HepG2 (cell line): ENCODE data around the gene ZNF595. TPM values are rescaled to one million over a fixed set of nuclear protein-coding genes. Genes with fewer than 3 reads are reported as not detected.
A peak's percentile ranks its signal among the peaks of the same experiment; 100 is the strongest.
"Not testable (repeated sequence)": the region's sequence is repeated elsewhere in the genome, so short reads cannot be mapped to it uniquely, and the experiment has no call there.

Experiments used
- ATAC-seq: fragments of 200-7000 bp; cut with Tn5 transposase; 3 replicates; pipeline ENCODE4 v1.9.1; 2020; ENCODE audit warnings: mild to moderate bottlenecking, moderate library complexity
- BruUV-seq: library from RNA; stranded (reverse); fragments of 400-500 nt; replicated peaks from 2 replicates; lab custom pipeline; 2021; lab: Mats Ljungman, UMichigan
- CTCF ChIA-PET: fragments of 300-600 bp; formaldehyde crosslinking; extraction: SDS; loops from one replicate; lab custom pipeline; 2021; ENCODE audit warnings: low total read pairs, inconsistent platforms, low intra/inter-chr PET ratio; lab: Yijun Ruan, JAX
- POLR2A ChIA-PET: fragments of 350-600 bp; sonication (Branson Sonifier 250); formaldehyde crosslinking; loops from one replicate; lab custom pipeline; 2020; ENCODE audit warnings: antibody characterized with exemption, inconsistent platforms; lab: Yijun Ruan, JAX
- DNase-seq: peaks from one replicate; pipeline ENCODE4 v3.0.0-alpha.2; 2015; ENCODE audit warnings: low spot score
- FAIRE-seq: peaks from 3 replicates; lab custom pipeline; 2011; peaks lifted over from hg19 to GRCh38; lab: Jason Lieb, UNC
- H2AFZ ChIP-seq: one replicate; pipeline ENCODE4 v1.6.1; 2011; ENCODE audit warnings: low read length, inconsistent platforms
- H3K27ac ChIP-seq: fragments of 300-600 bp; 3 replicates; pipeline ENCODE4 v1.8.0; 2011; ENCODE audit warnings: mixed run types, mild to moderate bottlenecking, mixed read lengths, low read length, inconsistent platforms; ENCODE audit not compliant: insufficient read depth; ENCODE audit errors: extremely low read length
- H3K27me3 ChIP-seq, 2 experiments: fragments of 200-600 bp in 1 of 2; 2 replicates in 1 of 2; 3 replicates in 1 of 2; pipeline versions ENCODE4 v1.6.0 to v1.8.0; 2011; ENCODE audit warnings: low read length in 2 of 2, mild to moderate bottlenecking in 2 of 2, moderate library complexity in 2 of 2, inconsistent platforms in 1 of 2; ENCODE audit not compliant: insufficient read depth in 2 of 2, control insufficient read depth in 1 of 2
- H3K36me3 ChIP-seq, 2 experiments: fragments of 200-600 bp in 1 of 2; replicated peaks in 1 of 2; 2 replicates in 1 of 2; 3 replicates in 1 of 2; pipeline versions ENCODE4 v1.5.1 to v1.8.0; 2011; ENCODE audit warnings: low read length in 2 of 2, inconsistent platforms in 1 of 2; ENCODE audit not compliant: insufficient read depth in 2 of 2, control insufficient read depth in 1 of 2
- H3K4me1 ChIP-seq: 2 replicates; pipeline ENCODE4 v1.5.1; 2012; ENCODE audit warnings: low read length, inconsistent platforms; ENCODE audit not compliant: insufficient read depth
- H3K4me2 ChIP-seq: 2 replicates; pipeline ENCODE4 v1.6.0; 2011; ENCODE audit warnings: low read depth, low read length, inconsistent platforms
- H3K4me3 ChIP-seq, 3 experiments: fragments of 200-600 bp in 1 of 3; sonication (generic), shearing (Covaris generic) in 1 of 3; replicated peaks in 1 of 3; 2 replicates each; pipeline ENCODE4 v1.5.1; 2011 to 2016; ENCODE audit warnings: low read length in 3 of 3, inconsistent platforms in 2 of 3, low read depth in 2 of 3, mild to moderate bottlenecking in 2 of 3, control low read depth in 1 of 3, mixed read lengths in 1 of 3; ENCODE audit not compliant: insufficient read depth in 1 of 3
- H3K79me2 ChIP-seq: one replicate; pipeline ENCODE4 v1.6.1; 2011; ENCODE audit warnings: low read length, inconsistent platforms; ENCODE audit not compliant: insufficient read depth
- H3K9ac ChIP-seq: 2 replicates; pipeline ENCODE4 v1.6.0; 2011; ENCODE audit warnings: mild to moderate bottlenecking, low read depth, low read length, inconsistent platforms; ENCODE audit not compliant: insufficient read depth
- H3K9me3 ChIP-seq: 2 replicates; pipeline ENCODE4 v1.5.1; 2012; ENCODE audit warnings: mild to moderate bottlenecking, low read length
- H4K20me1 ChIP-seq: 2 replicates; pipeline ENCODE4 v1.6.0; 2011; ENCODE audit warnings: inconsistent platforms, mild to moderate bottlenecking, low read length, moderate library complexity; ENCODE audit not compliant: insufficient read depth
- PCBP2 ChIP-seq: fragments of 200-400 bp; formaldehyde crosslinking; optimal IDR thresholded peaks from 2 replicates; pipeline ENCODE3; 2018; ENCODE audit warnings: low read length, low read depth; ENCODE audit not compliant: poor library complexity, severe bottlenecking
- WGBS: methylation state at CpG from one replicate; pipeline ENCODE4 v1.1.6; 2017; ENCODE audit warnings: low lambda C conversion rate; 5-methylcytosine and 5-hydroxymethylcytosine counted together
- in situ Hi-C: cut with HindIII; loops from 2 replicates; pipeline ENCODE4 v1.10.0; 2017; ENCODE audit warnings: low pct_unique_long_range_greater_than_20kb; ENCODE audit not compliant: extremely low pct_ligation_motif_present
- intact Hi-C: fragments of 100-400 bp; cut with micrococcal nuclease; formaldehyde crosslinking; loops from one replicate; pipeline ENCODE4 v1.10.0; 2022; ENCODE audit not compliant: unreplicated experiment
- polyA plus RNA-seq, 8 experiments: library from polyadenylated mRNA; depleted of rRNA in 3 of 8; stranded (reverse) in 7 of 8; unstranded in 1 of 8; fragments of >200 nt; fragmentation: Illumina TruSeq in 4 of 8; extraction: Trizol in 4 of 8; gene quantifications; 2 replicates each; pipeline versions ENCODE4 v1.2.1 to v1.2.3, GENCODE V29; 2011 to 2016; ENCODE audit warnings: low read depth in 4 of 8, missing spikeins in 1 of 8, mixed read lengths in 1 of 8; ENCODE audit not compliant: insufficient read depth in 1 of 8
- total RNA-seq, 5 experiments: library from RNA; depleted of rRNA; stranded (reverse); fragments of >200 nt; fragmentation: Illumina TruSeq; extraction: Trizol; gene quantifications; 2 replicates each; pipeline ENCODE4 v1.2.3, GENCODE V29; 2016; ENCODE audit warnings: low read depth in 1 of 5
- TF ChIP-seq, protein P1 (sequence below): sonication (generic); formaldehyde crosslinking; IDR thresholded peaks from 2 replicates; pipeline ENCODE4 v1.8.0; 2022; ENCODE audit warnings: mild to moderate bottlenecking, missing genetic modification reagents, moderate library complexity

ZNF595 gene
- total and polyA plus RNA-seq, 2 of the 13 experiments (the other 11 are each of a cell fraction or from before 2014, with no cell fraction given), result 0.09 TPM; not detected in 1

DNA sequence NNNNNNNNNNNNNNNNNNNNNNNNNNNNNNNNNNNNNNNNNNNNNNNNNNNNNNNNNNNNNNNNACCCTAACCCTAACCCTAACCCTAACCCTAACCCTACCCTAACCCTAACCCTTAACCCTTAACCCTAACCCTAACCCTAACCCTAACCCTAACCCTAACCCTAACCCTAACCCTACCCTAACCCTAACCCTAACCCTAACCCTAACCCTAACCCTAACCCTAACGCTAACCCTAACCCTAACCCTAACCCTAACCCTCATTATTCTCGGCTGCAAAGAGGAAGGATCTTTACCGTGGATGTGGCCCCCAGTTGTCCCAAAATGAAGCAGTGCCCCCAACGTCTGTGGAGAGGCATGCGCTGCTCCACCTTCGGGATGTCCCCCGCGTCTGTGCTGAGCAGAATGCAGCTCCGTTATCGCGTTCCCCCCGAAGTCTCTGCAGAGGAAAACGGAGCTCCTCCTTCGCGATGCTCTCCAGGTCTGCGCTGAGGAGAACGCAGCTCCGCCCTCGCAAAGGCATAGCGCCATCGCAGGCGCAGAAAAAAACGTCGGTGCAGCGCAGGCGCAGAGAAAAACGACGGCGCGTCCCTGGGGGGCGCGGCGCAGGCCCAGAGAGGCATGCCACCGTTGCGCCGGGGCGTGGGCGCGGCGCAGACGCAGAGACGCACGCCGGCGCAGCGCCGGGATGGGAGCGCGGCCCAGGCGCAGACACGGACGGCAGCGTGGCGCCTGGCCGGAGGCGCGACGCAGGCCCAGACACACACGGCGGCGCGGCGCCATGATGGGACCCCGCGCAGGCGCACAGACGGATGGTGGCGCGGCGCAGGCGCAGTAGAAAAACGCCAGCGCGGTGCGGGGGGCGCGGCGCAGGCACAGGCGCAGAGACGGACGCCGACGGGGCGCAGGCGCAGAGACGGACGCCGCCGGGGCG is 42.9 kb upstream of the ZNF595 start:
- WGBS, result 96% methylated on average over 90 of the region's 90 CpGs
- H3K4me1 ChIP-seq, in situ Hi-C loops, H3K27me3 ChIP-seq, H3K4me3 ChIP-seq, CTCF ChIA-PET, intact Hi-C loops, H3K4me2 ChIP-seq, H3K9ac ChIP-seq, DNase-seq, FAIRE-seq, BruUV-seq, H2AFZ ChIP-seq, H3K9me3 ChIP-seq, H3K36me3 ChIP-seq, H4K20me1 ChIP-seq, POLR2A ChIA-PET, H3K27ac ChIP-seq, H3K79me2 ChIP-seq: not testable (repeated sequence)
- ATAC-seq, result peak; percentile 48; the same call in 2 of the 3 replicates
- peak; percentile 92 for TF ChIP-seq PCBP2
- TF ChIP-seq, protein P1, sequence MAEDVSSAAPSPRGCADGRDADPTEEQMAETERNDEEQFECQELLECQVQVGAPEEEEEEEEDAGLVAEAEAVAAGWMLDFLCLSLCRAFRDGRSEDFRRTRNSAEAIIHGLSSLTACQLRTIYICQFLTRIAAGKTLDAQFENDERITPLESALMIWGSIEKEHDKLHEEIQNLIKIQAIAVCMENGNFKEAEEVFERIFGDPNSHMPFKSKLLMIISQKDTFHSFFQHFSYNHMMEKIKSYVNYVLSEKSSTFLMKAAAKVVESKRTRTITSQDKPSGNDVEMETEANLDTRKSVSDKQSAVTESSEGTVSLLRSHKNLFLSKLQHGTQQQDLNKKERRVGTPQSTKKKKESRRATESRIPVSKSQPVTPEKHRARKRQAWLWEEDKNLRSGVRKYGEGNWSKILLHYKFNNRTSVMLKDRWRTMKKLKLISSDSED, result peak; percentile 99

DNA sequence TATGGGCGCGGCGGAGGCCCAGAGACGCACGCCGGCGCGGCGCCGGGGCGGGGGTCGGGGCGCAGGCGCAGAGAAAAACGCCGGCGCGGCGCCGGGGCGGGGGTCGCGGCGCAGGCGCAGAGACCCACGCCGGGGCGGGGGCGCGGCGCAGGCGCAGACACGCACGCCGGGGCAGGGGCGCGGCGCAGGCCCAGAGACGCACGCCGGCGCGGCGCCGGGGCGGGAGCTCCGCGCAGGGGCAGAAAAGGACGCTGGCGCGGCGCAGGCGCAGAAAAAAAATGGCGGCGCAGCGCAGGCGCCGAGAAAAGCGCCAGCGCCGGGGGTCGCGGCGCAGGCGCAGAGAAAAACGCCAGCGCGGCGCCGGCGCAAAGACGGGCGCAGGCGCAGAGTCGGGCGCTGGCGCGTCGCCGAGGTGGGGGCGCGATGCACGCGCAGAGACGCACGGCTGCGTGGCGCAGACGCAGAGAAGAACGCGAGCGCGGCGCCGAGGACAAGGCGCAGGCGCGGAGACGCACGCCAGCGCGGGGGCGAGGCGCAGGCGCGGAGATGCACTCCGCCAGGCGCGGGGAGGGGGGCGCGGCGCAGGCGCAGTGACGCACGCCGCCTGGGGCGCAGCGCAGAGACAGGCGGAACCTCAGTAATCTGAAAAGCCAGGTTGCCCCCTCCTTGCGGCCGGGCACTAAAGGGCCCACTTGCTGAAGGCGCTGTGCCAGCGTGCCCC is 41.9 kb upstream of the ZNF595 start:
- H3K36me3 ChIP-seq, in situ Hi-C loops, H3K79me2 ChIP-seq, BruUV-seq, H2AFZ ChIP-seq, DNase-seq, H3K9ac ChIP-seq, H3K4me3 ChIP-seq, POLR2A ChIA-PET, ATAC-seq, H3K4me1 ChIP-seq, H4K20me1 ChIP-seq, H3K27me3 ChIP-seq, H3K9me3 ChIP-seq, intact Hi-C loops, H3K27ac ChIP-seq, CTCF ChIA-PET, H3K4me2 ChIP-seq, FAIRE-seq: not testable (repeated sequence)
- WGBS, result 98% methylated on average over 74 of the region's 123 CpGs
